Parathyroid adenoma (tissue), 2 donors: ENCODE data around the gene CEP83.

Experiments
- H2AFZ ChIP-seq: fragments of 300-600 bp; sonication (generic); one replicate; pipeline ENCODE4 v1.7.0; 2017; ENCODE audit warnings: antibody characterized with exemption, mild to moderate bottlenecking
- H3K27ac ChIP-seq: fragments of 300-600 bp; sonication (generic); one replicate; pipeline ENCODE4 v1.7.0; 2017
- H3K27me3 ChIP-seq: fragments of 300-600 bp; sonication (generic); one replicate; pipeline ENCODE4 v1.7.0; 2017; ENCODE audit warnings: low read length; ENCODE audit not compliant: control insufficient read depth, insufficient read depth
- H3K36me3 ChIP-seq: fragments of 300-600 bp; sonication (generic); one replicate; pipeline ENCODE4 v1.7.0; 2017; ENCODE audit warnings: low read length; ENCODE audit not compliant: control insufficient read depth, insufficient read depth
- H3K4me1 ChIP-seq: fragments of 300-600 bp; sonication (generic); one replicate; pipeline ENCODE4 v1.7.0; 2017; ENCODE audit warnings: control low read depth
- H3K4me2 ChIP-seq: fragments of 300-600 bp; sonication (generic); one replicate; pipeline ENCODE4 v1.7.0; 2017; ENCODE audit warnings: low read length
- H3K4me3 ChIP-seq: fragments of 300-600 bp; sonication (generic); one replicate; pipeline ENCODE4 v1.7.0; 2017; ENCODE audit warnings: low read depth, low read length
- H3K79me2 ChIP-seq: fragments of 300-600 bp; sonication (generic); one replicate; pipeline ENCODE4 v1.7.0; 2017; ENCODE audit warnings: control low read depth
- H3K9ac ChIP-seq: fragments of 300-600 bp; sonication (generic); one replicate; pipeline ENCODE4 v1.7.0; 2017; ENCODE audit warnings: mild to moderate bottlenecking
- H3K9me3 ChIP-seq: fragments of 300-600 bp; sonication (generic); one replicate; pipeline ENCODE4 v1.7.0; 2017; ENCODE audit warnings: low read length; ENCODE audit not compliant: control insufficient read depth
- CTCF ChIP-seq: fragments of 300-600 bp; sonication (generic); IDR thresholded peaks from one replicate; pipeline ENCODE4 v1.7.0; 2017; ENCODE audit warnings: antibody characterized with exemption, mild to moderate bottlenecking
- donor health status: primary hyperparathyroidism.

CEP83 gene

GRCh38 chr12:94379479-94380113, 80.1 kb downstream of the CEP83 start:
- no peak overlapping the region for H3K4me2 ChIP-seq
- H3K9ac ChIP-seq = no peak overlapping the region
- TF ChIP-seq CTCF = no peak
- H3K4me3 ChIP-seq = no peak overlapping the region
- no peaks in the 10 kb centered on the region for H3K4me1 ChIP-seq
- no peak overlapping the region for H2AFZ ChIP-seq
- no peak overlapping the region for H3K27ac ChIP-seq
- no peaks in the 10 kb centered on the region for H3K79me2 ChIP-seq
- no peaks in the 10 kb centered on the region for H3K36me3 ChIP-seq
- no peaks in the 10 kb centered on the region for H3K27me3 ChIP-seq
- no peaks in the 10 kb centered on the region for H3K9me3 ChIP-seq

DNA sequence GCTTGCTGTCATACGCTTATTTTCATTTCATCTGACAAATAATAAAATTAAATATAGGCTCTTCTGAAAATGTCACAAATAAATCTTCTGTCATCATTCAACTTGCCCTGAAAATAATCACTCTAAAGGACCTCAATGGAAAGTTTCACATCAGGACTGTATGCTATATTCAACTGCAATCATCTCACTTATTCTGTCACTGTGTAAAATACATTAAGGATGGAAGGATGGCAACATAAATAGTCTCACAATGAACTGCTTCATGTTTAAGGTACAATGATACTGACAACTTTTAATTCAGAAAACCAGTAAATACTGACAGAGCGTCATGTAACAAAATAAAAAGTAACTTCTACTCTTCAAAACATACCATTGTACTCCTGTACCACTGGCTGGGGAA, 82.1 kb downstream of the CEP83 start:
- no peak overlapping the region for H3K4me2 ChIP-seq
- TF ChIP-seq CTCF = no peak
- H3K79me2 ChIP-seq = no peaks in the 10 kb centered on the region
- no peaks in the 10 kb centered on the region for H3K4me1 ChIP-seq
- H2AFZ ChIP-seq = no peak overlapping the region
- no peak overlapping the region for H3K4me3 ChIP-seq
- H3K9ac ChIP-seq = no peak overlapping the region
- H3K27me3 ChIP-seq = no peaks in the 10 kb centered on the region
- no peaks in the 10 kb centered on the region for H3K36me3 ChIP-seq
- no peaks in the 10 kb centered on the region for H3K9me3 ChIP-seq
- no peak overlapping the region for H3K27ac ChIP-seq

DNA sequence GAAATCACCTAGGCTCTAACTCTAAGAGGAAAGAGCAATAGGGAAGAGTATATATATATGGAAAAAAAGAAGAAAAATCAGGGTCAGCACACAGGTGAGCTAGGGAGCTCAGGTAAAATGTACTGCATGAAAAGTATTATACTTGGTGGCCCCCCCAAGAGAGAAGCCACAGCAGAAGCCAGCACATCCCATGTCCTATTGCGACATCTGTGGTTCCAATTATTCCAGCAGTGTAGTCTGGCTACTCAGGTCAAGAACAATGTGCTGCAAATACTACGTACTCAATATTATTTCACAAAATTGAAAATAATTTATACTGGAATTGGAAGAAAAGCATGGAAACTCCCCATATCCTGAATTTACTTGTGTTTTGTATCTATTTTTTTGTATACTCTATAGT, 85.5 kb downstream of the CEP83 start:
- Histone ChIP-seq H3K27me3 (no peaks in the 10 kb centered on the region), H3K4me3 (no peak overlapping the region), H3K4me2 (no peak overlapping the region), H2AFZ (no peak overlapping the region), H3K36me3 (no peaks in the 10 kb centered on the region), H3K4me1 (no peaks in the 10 kb centered on the region), H3K9me3 (no peaks in the 10 kb centered on the region), H3K79me2 (no peaks in the 10 kb centered on the region), H3K9ac (no peak overlapping the region), H3K27ac (no peak overlapping the region)
- TF ChIP-seq CTCF = no peak

GRCh38 chr12:94372461-94372860, 87.2 kb downstream of the CEP83 start:
- no peak overlapping the region for H3K4me3 ChIP-seq
- H3K9me3 ChIP-seq = no peaks in the 10 kb centered on the region
- no peaks in the 10 kb centered on the region for H3K4me1 ChIP-seq
- no peak overlapping the region for H3K4me2 ChIP-seq
- no peak overlapping the region for H3K27ac ChIP-seq
- TF ChIP-seq CTCF = no peak
- H2AFZ ChIP-seq = no peak overlapping the region
- H3K79me2 ChIP-seq = no peaks in the 10 kb centered on the region
- no peak overlapping the region for H3K9ac ChIP-seq
- no peaks in the 10 kb centered on the region for H3K36me3 ChIP-seq
- H3K27me3 ChIP-seq = no peaks in the 10 kb centered on the region

GRCh38 chr12:94362653-94363052, 97.0 kb downstream of the CEP83 start:
- Histone ChIP-seq H2AFZ (no peak overlapping the region), H3K36me3 (no peaks in the 10 kb centered on the region), H3K27me3 (no peaks in the 10 kb centered on the region), H3K9ac (no peak overlapping the region), H3K79me2 (no peaks in the 10 kb centered on the region), H3K9me3 (no peaks in the 10 kb centered on the region), H3K4me2 (no peak overlapping the region), H3K4me1 (no peaks in the 10 kb centered on the region), H3K27ac (no peak overlapping the region), H3K4me3 (no peak overlapping the region)
- TF ChIP-seq CTCF = no peak
